HG03280 (cell line): Measurements from ENCODE around the gene ECI2.
"Not testable (repeated sequence)": the region's sequence is repeated elsewhere in the genome, so short reads cannot be mapped to it uniquely, and the experiment has no call there.

Experiments used
- ATAC-seq: cut with Tn5 transposase; IDR thresholded peaks from one replicate; pipeline ENCODE4 v1.9.1; 2021; ENCODE audit warnings: mild to moderate bottlenecking, moderate library complexity; ENCODE audit not compliant: unreplicated experiment

The ECI2 gene

GRCh38 chr6:4105980-4106536 lies 29.3 kb downstream of the ECI2 start:
- ATAC-seq, result no peak

GRCh38 chr6:4103929-4104328 lies 31.4 kb downstream of the ECI2 start:
- ATAC-seq, result no peak

GRCh38 chr6:4102687-4103244 lies 32.6 kb downstream of the ECI2 start:
- ATAC-seq, result no peak

- no peak for ATAC-seq
Observed at GRCh38 chr6:4101298-4101697, 34.1 kb downstream of the ECI2 start.

- no peak for ATAC-seq
Observed at GRCh38 chr6:4100655-4101054, 34.7 kb downstream of the ECI2 start.

GRCh38 chr6:4093288-4093687 lies 42.1 kb downstream of the ECI2 start:
- no peak for ATAC-seq

GRCh38 chr6:4091941-4092340 lies 43.4 kb downstream of the ECI2 start:
- ATAC-seq, result no peak

GRCh38 chr6:4090043-4090442 lies 45.3 kb downstream of the ECI2 start:
- ATAC-seq, result not testable (repeated sequence)

GRCh38 chr6:4088704-4089103 lies 46.7 kb downstream of the ECI2 start:
- no peak for ATAC-seq

GRCh38 chr6:4085332-4085700 lies 50.1 kb downstream of the ECI2 start:
- ATAC-seq, result no peak

GRCh38 chr6:4084444-4085331 lies 50.7 kb downstream of the ECI2 start:
- ATAC-seq, result no peak

GRCh38 chr6:4078691-4079471 lies 56.5 kb downstream of the ECI2 start, which contains the start of gene FAM217A:
TSS of gene FAM217A (minus strand) at chr6:4079137. CDS start at chr6:4077414, 1,723 bp downstream.
- ATAC-seq, result no peak

- no peak for ATAC-seq
Observed at GRCh38 chr6:4074478-4075235, 60.7 kb downstream of the ECI2 start.

GRCh38 chr6:4071330-4071729 lies 64.0 kb downstream of the ECI2 start:
- no peak for ATAC-seq

GRCh38 chr6:4069199-4069598 lies 66.2 kb downstream of the ECI2 start:
- no peak for ATAC-seq

GRCh38 chr6:4067673-4068072 lies 67.7 kb downstream of the ECI2 start:
- ATAC-seq, result no peak

GRCh38 chr6:4066029-4066755 lies 69.2 kb downstream of the ECI2 start:
- no peak for ATAC-seq
